ENCODE results near the gene CITED2.
A peak's percentile ranks its signal among the peaks of the same experiment; 100 is the strongest.
"Not testable (repeated sequence)": the region's sequence is repeated elsewhere in the genome, so short reads cannot be mapped to it uniquely, and the experiment has no call there.

Gene CITED2

GRCh38 chr6:139368661-139369060 is 5.8 kb downstream of the CITED2 start:
- no peak overlapping the region for H3K27ac ChIP-seq

GRCh38 chr6:139367810-139368351 is 6.6 kb downstream of the CITED2 start:
- no peak for DNase-seq (ENCODE audit: low read depth, low spot score)
- no peak overlapping the region for H3K27ac ChIP-seq

More at GRCh38 chr6:139368661-139369060, 5.8 kb downstream of the CITED2 start:
- DNase-seq (ENCODE audit: low read depth, low spot score), result no peak

GRCh38 chr6:139364982-139365379 is 9.5 kb downstream of the CITED2 start:
- no peak for DNase-seq (ENCODE audit: low read depth, low spot score)
- H3K27ac ChIP-seq, result no peak overlapping the region

- no peak overlapping the region for H3K27ac ChIP-seq
- DNase-seq (ENCODE audit: low read depth, low spot score), result no peak
Measured at GRCh38 chr6:139364302-139364981, 10.0 kb downstream of the CITED2 start.

GRCh38 chr6:139363797-139364196 is 10.7 kb downstream of the CITED2 start:
- H3K27ac ChIP-seq; DNase-seq (ENCODE audit: low read depth, low spot score): not testable (repeated sequence)

- not testable (repeated sequence) for H3K27ac ChIP-seq; DNase-seq (ENCODE audit: low read depth, low spot score)
Measured at GRCh38 chr6:139363123-139363522, 11.3 kb downstream of the CITED2 start.

- DNase-seq (ENCODE audit: low read depth, low spot score), result no peak
- no peak overlapping the region for H3K27ac ChIP-seq
Measured at GRCh38 chr6:139361211-139361610, 13.2 kb downstream of the CITED2 start.

- H3K27ac ChIP-seq, result no peak overlapping the region
- no peak for DNase-seq (ENCODE audit: low read depth, low spot score)
Measured at GRCh38 chr6:139356924-139357323, 17.5 kb downstream of the CITED2 start.

GRCh38 chr6:139355777-139356445 is 18.5 kb downstream of the CITED2 start:
- H3K27ac ChIP-seq, result no peak overlapping the region
- DNase-seq (ENCODE audit: low read depth, low spot score), result no peak

- no peak for DNase-seq (ENCODE audit: low read depth, low spot score)
- no peak overlapping the region for H3K27ac ChIP-seq
Measured at GRCh38 chr6:139355172-139355571, 19.3 kb downstream of the CITED2 start.

GRCh38 chr6:139354189-139354588 is 20.3 kb downstream of the CITED2 start:
- no peak for DNase-seq (ENCODE audit: low read depth, low spot score)
- no peak overlapping the region for H3K27ac ChIP-seq

GRCh38 chr6:139349464-139350020 is 24.9 kb downstream of the CITED2 start:
- DNase-seq (ENCODE audit: low read depth, low spot score), result peak; percentile 87
- H3K27ac ChIP-seq, result peak overlapping the region; percentile 32

- no peak overlapping the region for H3K27ac ChIP-seq
- DNase-seq (ENCODE audit: low read depth, low spot score), result no peak
Measured at GRCh38 chr6:139346392-139346791, 28.1 kb downstream of the CITED2 start.

GRCh38 chr6:139344186-139344963 is 30.1 kb downstream of the CITED2 start:
- H3K27ac ChIP-seq, result no peak overlapping the region
- DNase-seq (ENCODE audit: low read depth, low spot score), result no peak

GRCh38 chr6:139343052-139343750 is 31.2 kb downstream of the CITED2 start:
- H3K27ac ChIP-seq, result no peak overlapping the region
- DNase-seq (ENCODE audit: low read depth, low spot score), result no peak

- no peak overlapping the region for H3K27ac ChIP-seq
Measured at GRCh38 chr6:139341060-139341459, 33.4 kb downstream of the CITED2 start.

GRCh38 chr6:139338795-139339194 is 35.7 kb downstream of the CITED2 start:
- DNase-seq (ENCODE audit: low read depth, low spot score), result no peak
- H3K27ac ChIP-seq, result no peak overlapping the region

More at GRCh38 chr6:139341060-139341459, 33.4 kb downstream of the CITED2 start:
- DNase-seq (ENCODE audit: low read depth, low spot score), result no peak

- no peak overlapping the region for H3K27ac ChIP-seq
- no peak for DNase-seq (ENCODE audit: low read depth, low spot score)
Measured at GRCh38 chr6:139337830-139338229, 36.6 kb downstream of the CITED2 start.

GRCh38 chr6:139337001-139337400 is 37.4 kb downstream of the CITED2 start:
- DNase-seq (ENCODE audit: low read depth, low spot score), result no peak
- H3K27ac ChIP-seq, result no peak overlapping the region

GRCh38 chr6:139336488-139336887 is 38.0 kb downstream of the CITED2 start:
- H3K27ac ChIP-seq, result peak overlapping the region; percentile 84
- DNase-seq (ENCODE audit: low read depth, low spot score), result no peak
